HG03575 (cell line): ENCODE measurements around the gene ZER1.
"Not testable (repeated sequence)": the region's sequence is repeated elsewhere in the genome, so short reads cannot be mapped to it uniquely, and the experiment has no call there.

ENCODE experiments used
- ATAC-seq: cut with Tn5 transposase; IDR thresholded peaks from one replicate; pipeline ENCODE4 v1.9.1; 2021; ENCODE audit not compliant: unreplicated experiment, insufficient number of reproducible peaks, low FRiP score; ENCODE audit errors: extremely low read depth

Gene ZER1

GRCh38 chr9:128702949-128703615, 68.6 kb downstream of the ZER1 start:
- ATAC-seq, result no peak

- ATAC-seq, result no peak
These were observed 69.2 kb downstream of the ZER1 start, which contains the start of gene PKN3 for GRCh38 chr9:128702445-128702948. TSS of gene PKN3 (plus strand) at chr9:128702503. CDS start at chr9:128702916, 413 bp downstream.

- no peak for ATAC-seq
These were observed 70.4 kb downstream of the ZER1 start for GRCh38 chr9:128701227-128701854.

GRCh38 chr9:128699096-128699795, 72.5 kb downstream of the ZER1 start:
- ATAC-seq, result not testable (repeated sequence)

- ATAC-seq, result no peak
These were observed 74.6 kb downstream of the ZER1 start for GRCh38 chr9:128696923-128697707.

GRCh38 chr9:128694344-128694743, 77.4 kb downstream of the ZER1 start:
- no peak for ATAC-seq

GRCh38 chr9:128693738-128694137, 78.0 kb downstream of the ZER1 start:
- ATAC-seq, result not testable (repeated sequence)

GRCh38 chr9:128690684-128691034, 81.1 kb downstream of the ZER1 start:
- no peak for ATAC-seq

- no peak for ATAC-seq
These were observed 81.7 kb downstream of the ZER1 start for GRCh38 chr9:128689820-128690683.

- no peak for ATAC-seq
These were observed 82.4 kb downstream of the ZER1 start for GRCh38 chr9:128689293-128689774.

- no peak for ATAC-seq
These were observed 83.0 kb downstream of the ZER1 start, which contains the start of gene SET for GRCh38 chr9:128688501-128689292. TSS of gene SET (plus strand) at chr9:128689222. CDS start at chr9:128689583, 361 bp downstream.

GRCh38 chr9:128687453-128687852, 84.3 kb downstream of the ZER1 start:
- ATAC-seq, result no peak

- no peak for ATAC-seq
These were observed 85.9 kb downstream of the ZER1 start for GRCh38 chr9:128685636-128686489.

GRCh38 chr9:128684325-128685199, 87.2 kb downstream of the ZER1 start:
- ATAC-seq, result no peak

GRCh38 chr9:128684065-128684324, 87.7 kb downstream of the ZER1 start:
- ATAC-seq, result no peak
